Measurements from ENCODE around the gene PTH2.
A peak's percentile ranks its signal among the peaks of the same experiment; 100 is the strongest.

Gene PTH2

DNA sequence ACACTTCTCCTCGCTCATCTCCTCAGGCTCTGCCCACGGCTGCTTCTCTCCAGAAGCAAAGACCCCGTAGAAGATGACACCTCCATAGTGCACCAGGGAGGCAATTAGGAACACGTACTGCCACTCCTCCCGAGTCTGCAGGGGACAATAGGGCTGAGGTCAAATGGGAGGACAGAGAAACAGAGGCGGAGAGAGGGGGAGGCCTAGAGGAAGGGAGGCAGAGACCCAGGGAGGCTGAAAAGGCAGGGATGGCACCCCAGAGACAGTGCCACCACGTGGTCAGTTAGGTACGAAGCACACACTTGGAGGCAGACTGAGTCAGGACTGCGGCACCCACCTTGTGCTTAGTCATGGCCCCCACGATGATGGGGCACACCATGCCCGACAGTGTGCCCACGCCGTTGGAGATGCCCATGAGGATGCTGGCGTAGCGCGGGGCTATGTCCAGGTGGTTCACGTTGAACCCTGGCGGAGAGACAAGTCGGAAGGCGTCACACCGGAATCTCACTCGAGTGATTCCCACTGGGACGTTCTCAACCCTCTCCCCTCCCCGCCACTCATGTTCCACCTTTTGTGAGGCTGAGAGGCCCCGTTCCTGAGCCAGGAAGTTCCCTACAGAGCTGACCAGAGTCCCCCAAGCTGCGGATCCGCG, 7.6 kb upstream of the PTH2 start:
- DNase-seq = no peak

DNA sequence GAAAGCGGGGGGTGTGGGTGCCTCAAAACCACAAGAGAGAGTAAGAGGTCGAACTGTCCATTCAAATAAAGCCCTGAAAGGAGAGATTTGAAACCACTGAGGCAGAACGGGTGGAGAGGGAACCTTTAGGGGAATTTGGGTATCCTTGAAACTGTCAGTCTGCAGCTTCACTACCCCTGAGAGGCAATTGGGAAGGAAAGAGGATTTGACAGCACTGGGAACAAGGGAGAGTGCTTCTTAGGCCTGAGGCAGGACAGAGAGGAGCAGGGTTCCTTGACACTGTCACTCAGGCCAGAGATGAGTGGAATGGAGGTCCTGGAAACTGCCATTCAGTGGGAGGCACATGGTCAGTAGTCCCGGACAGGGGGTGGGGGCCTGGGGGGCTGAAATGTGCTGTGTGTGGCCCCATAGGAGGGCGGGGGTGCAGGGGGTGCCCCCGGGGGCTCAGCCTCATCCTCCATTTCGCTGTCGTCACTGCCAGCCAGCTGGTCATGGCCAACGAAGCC, 7.0 kb upstream of the PTH2 start:
- DNase-seq = no peak

DNA sequence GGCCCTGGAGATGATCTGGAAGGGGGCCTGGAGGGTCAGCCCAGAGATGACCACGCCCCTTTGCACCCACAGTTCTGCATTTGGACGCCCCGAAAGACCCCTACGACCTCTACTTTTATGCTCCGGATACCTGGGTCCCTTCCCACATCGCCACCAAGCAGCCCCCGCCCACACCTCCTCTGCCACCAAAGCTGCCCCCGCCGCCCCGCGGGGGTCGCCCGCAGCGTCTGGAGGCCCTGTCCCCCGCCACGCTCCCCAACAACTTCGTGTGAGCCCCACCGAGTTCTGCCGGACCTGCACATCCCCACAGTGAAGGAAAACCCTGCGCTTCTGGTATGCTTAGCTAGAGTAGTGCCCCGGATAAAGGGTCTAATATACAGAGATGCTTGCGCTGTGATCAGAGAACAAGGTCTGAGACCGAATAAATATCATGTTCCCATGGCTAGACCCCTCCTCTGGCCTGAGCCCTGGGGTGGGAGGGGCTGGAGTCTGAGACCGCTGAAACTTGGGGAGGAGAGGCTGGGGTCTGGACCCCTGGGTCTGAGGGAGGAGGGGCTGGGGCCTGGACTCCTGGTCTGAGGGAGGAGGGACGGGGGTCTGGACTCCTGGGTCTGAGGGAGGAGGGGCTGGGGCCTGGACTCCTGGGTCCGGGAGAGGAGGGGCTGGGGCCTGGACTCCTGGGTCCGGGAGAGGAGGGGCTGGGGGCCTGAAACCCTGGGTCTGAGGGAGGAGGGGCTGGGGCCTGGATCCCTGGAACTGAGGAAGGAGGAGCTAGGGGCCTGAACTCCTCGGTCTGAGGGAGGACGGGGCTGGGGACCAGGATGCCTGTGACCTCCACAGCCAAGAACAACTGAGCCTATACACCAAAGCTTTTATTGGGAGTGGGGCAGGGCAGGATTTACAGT, 5.6 kb upstream of the PTH2 start:
- DNase-seq = no peak

DNA sequence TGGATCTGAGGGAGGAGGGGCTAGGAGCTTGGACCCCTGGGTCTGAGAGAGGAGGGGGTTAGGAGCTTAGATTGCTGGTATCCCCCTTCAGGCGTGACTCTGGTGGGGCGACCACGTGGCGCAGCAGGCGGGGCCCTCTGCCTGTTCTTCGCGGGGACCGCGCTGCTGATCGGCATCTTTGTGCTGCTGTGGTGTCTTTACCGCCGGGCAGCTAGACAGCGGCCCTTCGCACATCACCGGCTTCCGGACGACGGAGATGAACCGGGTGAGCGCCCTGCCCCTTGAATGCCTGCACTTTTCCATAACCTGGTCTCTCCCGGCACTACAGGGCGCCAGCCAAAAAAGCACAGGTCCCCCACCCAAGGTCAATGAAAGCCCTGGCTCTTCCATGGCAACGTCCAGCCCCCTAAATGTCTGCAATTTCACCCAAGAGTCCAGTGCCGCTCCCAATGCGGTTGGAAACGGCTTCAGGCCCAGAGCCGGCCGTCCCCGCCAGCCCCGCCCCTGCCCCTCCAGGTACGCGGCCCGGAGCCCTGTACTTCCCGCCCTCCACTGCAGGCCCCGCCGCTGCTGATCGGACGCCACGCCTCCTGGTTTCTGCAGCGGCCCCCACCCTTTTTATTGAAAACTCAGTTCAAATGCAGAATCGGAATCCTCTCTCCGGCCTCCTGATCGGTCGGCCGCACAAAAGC, 4.8 kb upstream of the PTH2 start:
- no peak for DNase-seq

DNA sequence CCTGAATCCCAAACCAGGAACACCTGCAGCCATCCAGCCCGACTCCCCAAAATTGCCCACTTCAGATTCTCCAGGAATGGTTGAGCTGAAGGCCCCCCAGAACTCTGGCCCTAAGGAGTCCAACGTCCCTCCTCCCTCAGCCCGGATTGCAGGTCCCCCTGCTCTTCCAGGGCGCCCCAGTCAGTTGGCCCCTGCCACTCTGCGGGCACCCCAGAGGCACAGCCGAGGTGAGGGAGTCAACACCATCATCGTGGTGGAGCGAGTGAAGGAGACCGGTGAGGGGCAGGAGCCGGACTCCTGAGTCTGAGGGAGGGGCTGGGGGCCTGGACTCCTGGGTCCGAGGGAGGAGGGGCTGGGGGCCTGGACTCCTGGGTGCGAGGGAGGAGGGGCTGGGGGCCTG, 4.1 kb upstream of the PTH2 start:
- DNase-seq = no peak

DNA sequence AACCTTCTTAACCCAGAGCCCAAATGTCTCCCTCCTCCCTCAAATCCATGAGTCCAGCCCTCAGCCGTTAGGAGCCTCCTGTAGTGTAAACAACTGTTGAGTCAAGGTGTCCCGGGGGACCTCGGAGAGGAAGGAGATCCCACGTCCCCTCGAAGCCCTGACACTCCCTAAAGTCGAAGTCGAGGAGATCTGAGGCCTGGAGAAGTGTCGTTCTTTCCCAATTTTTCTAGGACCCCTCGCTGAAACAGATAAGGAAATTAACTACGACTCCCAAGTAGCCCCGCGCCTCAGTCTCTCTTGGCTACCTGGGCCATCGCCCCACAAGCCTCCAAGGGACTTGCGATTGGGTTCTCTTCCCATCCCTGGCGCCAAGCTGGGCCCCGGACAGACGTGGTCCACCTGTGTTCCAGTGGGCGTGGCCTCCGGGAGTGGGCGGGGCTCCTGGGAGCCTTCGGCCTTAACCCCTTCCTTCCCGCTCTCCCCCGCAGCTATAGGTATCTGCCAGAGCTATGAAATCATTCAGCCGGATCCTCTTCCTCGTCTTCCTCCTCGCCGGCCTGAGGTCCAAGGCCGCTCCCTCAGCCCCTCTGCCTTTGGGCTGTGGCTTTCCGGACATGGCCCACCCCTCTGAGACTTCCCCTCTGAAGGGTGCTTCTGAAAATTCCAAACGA, 2.8 kb upstream of the PTH2 start:
- no peak for DNase-seq

DNA sequence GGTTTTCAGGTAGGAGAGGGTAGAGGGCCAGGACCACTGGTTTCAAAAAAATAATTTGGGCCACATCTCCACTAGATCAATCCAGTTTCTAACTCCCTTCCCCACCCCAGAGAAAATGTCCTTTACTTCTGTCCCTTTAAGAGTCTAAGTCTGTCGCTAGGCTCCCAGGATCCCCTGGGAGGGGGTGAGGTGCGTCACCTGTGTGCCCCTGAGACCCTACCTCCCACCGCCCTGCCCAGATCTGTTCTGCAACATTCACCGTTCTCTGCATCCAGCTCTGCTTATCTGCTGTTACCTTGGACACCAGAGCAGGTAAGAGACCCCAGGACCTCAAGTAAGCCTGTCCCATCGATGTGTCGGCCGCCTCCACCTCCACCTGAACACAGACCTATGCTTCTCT, 1.9 kb upstream of the PTH2 start, which contains the start of gene GFY:
TSS of gene GFY (plus strand) at position 211 of the 400 bp plus-strand sequence. CDS start 1,043 bp downstream, outside the sequence.
- DNase-seq = no peak

DNA sequence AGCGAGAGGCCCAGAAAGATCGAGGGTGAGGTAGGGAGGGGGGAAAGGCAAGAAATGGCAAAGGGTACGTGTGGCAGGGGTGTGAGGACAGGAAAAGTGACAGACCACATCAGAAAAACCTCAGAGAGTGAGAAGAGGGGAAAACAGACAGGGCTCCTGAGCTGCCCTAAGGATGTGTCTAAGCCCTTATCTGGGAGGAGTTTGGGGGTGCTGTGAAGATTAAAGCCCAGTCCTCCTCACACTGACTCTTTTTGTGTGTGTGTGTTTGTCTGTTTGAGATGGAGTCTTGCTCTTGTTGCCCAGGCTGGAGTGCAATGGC, 703 bp upstream of the PTH2 start:
- DNase-seq = no peak

DNA sequence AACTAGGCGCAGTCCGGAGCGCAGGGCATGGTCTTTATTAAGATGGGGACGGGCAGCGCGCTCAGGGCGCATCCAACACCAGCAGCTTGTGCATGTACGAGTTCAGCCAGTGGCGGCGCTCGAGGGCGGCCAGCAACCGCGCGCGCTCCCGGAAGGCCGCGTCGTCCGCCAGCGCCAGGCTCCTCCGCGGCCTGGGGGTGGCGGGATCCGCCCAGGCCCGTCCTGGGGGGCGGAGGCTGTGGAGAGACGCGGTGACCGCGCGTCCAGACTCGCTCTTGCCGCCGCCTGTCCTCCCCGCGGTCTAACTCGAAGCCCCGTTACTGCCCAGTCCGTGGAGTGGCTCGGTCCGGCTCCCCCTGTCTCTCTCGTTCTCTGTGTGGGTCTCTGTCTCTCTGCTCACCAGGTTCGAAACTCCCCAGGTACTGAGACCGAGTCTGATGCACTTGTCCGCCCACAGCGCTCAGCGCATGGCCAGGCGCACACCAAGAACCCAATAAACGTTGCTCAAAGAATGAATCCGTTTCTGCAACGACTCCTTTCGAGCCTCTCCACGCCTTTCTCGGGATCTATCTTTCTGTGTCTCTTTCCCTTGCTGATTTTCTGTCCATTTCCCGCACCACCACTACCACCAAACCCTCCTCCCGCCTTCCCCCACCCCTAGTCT, 702 bp downstream of the PTH2 start:
- DNase-seq = no peak

DNA sequence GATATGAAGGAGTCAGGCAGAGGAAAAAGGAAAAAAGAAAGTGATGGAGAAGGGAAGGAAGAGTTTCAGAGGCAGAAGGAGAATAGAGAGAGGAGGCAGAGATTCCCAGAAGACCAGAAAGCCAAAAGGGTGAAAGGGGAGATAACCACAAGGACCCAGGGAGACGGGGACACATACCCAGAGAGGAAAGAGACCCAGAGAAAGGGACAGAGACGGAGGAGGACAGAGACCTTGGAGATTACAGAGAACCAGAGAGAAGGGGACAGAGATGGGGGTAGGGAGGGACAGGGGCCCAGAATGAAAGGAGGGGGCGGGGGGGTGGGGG, 1.4 kb downstream of the PTH2 start:
- DNase-seq = no peak

DNA sequence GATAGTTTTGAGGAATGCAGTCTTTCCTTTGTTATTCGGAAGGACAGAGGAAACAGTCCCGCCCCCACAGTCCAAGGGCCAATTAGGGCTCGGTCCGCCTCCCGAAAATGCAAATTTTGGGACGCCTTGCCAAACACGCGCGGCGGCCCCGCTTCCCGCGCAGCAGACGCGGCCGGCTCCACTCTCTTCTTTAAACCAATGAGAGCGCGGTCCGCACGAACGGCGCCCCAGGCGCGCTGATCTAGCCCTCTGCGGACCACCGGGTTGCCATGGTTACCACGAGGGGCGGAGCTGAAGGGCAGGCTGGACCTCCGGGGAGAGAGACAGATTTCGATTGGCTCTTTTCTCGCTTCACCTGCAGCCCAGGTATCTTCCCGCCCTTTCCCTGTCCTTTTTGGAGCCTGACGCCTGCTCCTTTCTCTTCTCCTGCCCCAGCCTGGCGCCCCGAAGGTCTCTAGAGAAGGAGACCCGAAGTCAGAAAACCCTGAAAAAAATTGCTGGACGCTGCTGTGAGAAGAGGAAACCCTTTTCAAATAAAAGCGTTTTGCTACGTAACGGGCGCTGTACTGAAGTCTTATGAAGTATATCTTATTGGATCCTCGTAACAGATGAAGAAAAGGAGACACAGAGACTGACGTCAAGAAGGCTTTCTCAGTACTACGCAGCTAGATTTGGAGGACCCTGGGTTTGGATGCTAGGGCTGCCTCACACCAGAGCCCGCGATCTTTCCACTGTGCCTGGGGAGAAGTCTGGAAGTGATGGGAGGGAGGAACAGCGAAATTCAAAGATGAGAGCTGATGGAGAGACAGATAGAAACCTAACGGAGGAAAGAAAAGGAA, 2.0 kb downstream of the PTH2 start:
- DNase-seq = peak; percentile 36

DNA sequence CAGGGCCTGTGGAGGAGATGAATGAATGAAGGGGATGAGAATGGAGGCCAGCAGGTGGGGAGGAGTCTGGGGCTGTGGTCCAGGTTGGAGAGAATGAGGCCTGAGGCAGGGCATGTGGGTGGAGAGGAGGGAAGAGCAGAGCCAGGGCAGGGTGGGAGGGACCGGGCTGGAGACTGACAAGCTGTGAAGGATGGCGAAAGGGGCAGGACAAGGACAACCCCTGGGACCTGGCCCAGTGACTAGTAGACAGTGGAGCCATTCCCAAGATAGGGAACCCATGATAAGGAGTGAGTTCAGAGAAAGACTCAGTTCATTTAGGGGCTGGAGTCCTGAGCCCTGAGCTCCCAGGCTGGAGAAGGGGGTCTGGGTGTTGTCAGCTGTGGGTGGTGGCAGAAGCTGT, 3.0 kb downstream of the PTH2 start:
- no peak for DNase-seq

DNA sequence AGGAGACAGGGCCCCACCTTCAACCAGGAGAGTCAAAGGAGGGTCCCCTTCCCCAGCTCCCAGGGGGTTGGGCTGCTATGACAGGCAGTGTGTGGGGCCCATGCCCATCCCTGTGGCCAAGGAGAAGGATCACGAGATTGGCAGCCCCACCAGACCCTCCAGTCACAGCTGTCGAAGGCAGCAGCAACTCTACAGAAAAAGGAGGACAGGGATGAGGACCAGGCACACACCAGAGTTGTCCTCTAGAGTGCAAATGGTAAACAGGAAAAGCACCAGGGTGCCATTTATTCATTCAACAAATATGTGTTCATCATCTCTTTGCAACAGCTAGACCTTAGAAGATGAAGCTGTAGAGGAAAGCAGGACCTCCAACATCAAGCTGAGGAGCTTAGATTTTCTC, 4.1 kb downstream of the PTH2 start:
- no peak for DNase-seq

DNA sequence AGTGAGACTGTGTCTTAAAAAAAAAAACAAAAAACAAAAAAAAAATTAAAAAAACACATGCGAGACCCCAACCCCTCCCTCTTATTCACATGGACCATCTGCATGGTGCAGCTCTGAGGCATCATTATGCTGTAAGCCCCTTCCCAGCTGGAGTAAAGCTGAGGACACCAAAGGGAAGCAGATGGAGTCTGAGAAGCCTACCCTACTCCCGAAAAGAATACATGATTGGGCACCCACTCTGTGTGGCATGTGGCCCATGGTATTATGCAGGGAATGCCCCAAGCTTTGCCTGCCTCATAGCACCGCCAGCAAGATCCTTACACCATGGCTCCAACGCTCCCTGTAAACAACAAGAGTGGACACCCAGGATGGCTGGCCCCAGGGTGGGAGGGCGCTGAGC, 4.7 kb downstream of the PTH2 start:
- DNase-seq = no peak

DNA sequence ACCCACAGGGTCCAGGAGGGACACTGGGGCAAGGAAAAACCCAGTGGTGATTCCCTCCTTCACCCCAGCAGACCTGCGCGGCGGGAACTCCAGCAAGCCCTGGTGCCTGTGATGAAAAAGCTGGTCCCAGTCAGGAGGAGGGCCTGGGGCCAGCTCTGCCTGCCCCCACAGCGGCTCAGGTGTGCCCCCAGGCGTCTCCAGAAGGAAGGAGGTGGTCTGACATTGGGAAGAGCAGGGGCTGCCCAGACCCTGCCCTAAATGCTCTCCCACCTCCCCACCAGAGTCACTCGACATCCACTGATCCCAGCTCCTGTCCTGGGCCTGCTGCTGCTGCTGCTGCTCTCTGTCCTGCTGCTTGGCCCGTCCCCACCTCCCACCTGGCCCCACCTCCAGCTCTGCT, 6.2 kb downstream of the PTH2 start:
- DNase-seq = no peak

DNA sequence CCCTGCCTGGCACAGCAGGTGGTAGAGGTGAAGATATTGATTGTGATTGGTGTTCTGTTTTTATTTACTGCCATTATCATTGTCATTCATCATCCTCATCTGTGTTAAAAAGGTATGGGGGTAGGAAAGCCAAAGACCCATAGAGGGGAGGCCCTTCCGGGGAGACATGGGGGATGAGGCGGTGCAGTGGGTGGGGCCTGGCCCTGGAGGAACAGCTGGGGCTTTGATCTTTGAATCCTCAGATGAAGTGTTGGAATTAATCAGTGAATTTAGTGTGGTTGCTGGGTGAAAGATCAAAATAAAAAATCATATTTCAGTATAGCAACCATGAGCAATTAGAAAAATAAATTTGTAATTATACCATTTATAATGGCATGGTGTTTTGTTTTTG, 7.4 kb downstream of the PTH2 start:
- DNase-seq = no peak

DNA sequence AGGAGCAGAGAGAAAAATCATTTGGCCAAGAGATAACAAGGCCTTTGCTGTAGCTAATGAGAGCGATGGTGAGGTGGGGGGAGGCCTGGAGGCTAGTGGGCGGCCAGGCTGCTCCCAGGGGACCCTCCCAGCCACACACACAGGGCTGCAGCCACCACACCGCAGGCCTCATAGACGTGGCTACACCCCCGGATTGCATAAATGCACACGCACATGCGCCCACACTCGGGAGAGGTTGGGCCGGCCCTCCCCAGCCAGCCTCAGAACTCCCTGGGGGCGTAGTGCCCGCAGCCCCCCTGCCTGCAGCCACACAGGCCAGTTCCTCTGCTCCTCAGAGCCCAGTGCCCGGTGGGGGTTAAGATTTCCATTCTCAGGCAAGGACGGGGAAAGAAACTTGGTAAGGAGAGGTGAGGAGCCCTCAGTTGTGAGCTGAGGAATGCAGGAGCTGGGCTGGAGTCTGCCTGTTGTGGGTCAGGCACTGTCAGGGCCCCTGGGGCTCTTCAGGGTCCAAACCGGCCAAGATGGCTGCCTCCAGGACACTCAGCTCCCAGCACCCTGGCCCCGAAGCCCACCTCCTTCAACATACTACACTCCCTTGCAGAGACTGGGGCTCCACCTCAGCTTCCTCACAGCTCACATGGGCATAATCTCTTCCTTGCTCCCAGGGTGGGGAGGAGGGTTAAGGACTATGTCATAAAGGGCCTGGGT, 8.0 kb downstream of the PTH2 start:
- no peak for DNase-seq

DNA sequence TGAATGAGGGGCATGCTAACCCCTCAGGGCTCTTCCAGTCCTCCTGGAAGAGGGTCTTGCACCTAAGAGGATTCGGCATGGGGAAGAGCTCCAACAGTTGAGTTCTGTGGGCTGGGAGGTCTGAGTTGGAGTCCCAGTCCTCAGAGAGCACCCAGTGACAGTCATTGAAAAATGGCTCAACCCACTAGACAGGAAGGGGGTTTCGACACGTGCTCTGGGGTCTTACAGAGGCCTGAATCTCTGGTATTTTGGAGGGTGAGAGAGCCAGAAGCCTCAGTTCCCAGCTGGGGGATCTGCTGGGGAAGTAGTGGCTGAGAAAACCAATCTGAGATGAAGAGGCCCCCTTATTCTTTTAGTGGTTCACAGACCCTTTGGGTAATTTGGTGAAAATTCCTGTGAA, 9.0 kb downstream of the PTH2 start:
- DNase-seq = no peak

DNA sequence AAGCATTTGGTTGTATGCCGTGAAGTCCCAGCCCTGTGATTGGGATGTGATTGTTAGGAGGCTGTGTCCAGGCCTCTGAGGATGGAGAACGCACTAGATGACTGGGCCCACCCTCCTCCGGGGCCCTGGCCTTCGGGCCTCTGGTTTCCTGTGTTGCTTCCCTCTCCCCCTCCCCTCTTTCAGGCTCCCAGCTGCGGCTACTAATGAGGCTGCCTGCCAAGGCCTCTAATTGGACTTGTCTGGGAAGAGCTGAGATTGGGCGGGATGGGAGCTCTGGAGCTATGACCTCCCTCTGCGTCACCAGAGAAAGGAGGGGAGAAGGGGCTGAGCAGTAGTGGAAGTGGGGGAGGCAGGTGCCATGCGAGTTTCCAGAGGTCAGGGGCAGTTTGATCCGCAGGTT, 9.9 kb downstream of the PTH2 start:
- DNase-seq = no peak

DNA sequence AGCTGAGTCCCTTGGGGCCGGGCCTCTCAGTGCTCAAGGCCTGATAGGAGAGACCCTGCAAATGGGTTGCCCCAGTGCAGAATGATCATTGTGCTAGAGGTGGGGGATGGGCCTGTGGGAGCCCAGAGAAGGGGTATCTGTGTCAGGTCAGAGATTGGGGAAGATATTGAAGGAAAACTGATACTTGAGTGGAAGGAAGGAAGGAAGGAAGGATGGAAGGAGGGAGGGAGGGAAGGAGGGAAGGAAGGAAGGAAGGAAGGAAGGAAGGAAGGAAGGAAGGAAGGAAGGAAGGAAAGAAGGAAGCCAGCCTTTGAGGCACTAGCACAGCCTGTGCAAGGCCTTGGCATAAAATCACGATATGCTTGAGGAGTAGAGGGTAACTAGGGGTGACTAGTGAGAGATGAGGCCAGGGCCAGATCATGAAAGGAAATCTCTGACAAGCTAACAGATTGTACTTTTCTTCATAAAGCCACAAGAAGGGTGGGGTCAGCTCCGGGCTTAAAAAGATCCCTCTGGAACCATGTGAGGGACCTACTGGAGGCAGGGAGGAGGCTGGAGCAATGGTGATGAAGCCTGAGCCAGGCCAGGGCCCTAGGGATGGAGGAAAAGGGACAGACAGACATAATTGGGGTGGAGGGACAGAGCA, 11.4 kb downstream of the PTH2 start:
- DNase-seq = no peak
